Natural killer cell (primary cell): ENCODE results near the gene RUNDC1. TPM values are rescaled to one million over a fixed set of nuclear protein-coding genes. Genes with fewer than 3 reads are reported as not detected.
A peak's percentile ranks its signal among the peaks of the same experiment; 100 is the strongest.

Source experiments
- ATAC-seq, 3 donors: fragments of 150-1000 bp in 2 of 3; fragments of 200-7000 bp in 1 of 3; cut with Tn5 transposase; 1 replicate in 1 of 3; 2 replicates in 2 of 3; pipeline ENCODE4 v1.10.0; 2021; ENCODE audit warnings: mild to moderate bottlenecking in 2 of 3, moderate library complexity in 2 of 3
- DNase-seq, 2 donors: peaks; one replicate each; pipeline versions ENCODE4 v3.0.0 to v3.0.0-alpha.2; 2013 to 2021; ENCODE audit warnings: mixed read lengths in 1 of 2
- H3K27ac ChIP-seq: one replicate; pipeline ENCODE4 v1.5.1; 2013; ENCODE audit warnings: mild to moderate bottlenecking, low read length
- H3K27me3 ChIP-seq: one replicate; pipeline ENCODE4 v1.6.1; 2013; ENCODE audit warnings: low read length; ENCODE audit not compliant: control insufficient read depth, insufficient read depth
- H3K36me3 ChIP-seq: one replicate; pipeline ENCODE4 v1.6.1; 2013; ENCODE audit warnings: low read length; ENCODE audit not compliant: control insufficient read depth, insufficient read depth
- H3K4me1 ChIP-seq: one replicate; pipeline ENCODE4 v1.6.1; 2013; ENCODE audit warnings: low read length; ENCODE audit not compliant: control insufficient read depth, insufficient read depth
- H3K4me3 ChIP-seq: one replicate; pipeline ENCODE4 v1.5.1; 2013; ENCODE audit warnings: low read length
- H3K9me3 ChIP-seq: one replicate; pipeline ENCODE4 v1.6.1; 2013; ENCODE audit warnings: low read length; ENCODE audit not compliant: control insufficient read depth, insufficient read depth
- H3K27ac Mint-ChIP-seq, 2 donors: one replicate each; pipeline ENCODE4 v1.8.0; 2022; ENCODE audit warnings: mild to moderate bottlenecking in 2 of 2, mixed read lengths in 2 of 2, moderate library complexity in 1 of 2
- H3K27me3 Mint-ChIP-seq, 2 donors: one replicate each; pipeline ENCODE4 v1.8.0; 2022; ENCODE audit warnings: low read depth in 2 of 2, mixed read lengths in 2 of 2
- H3K36me3 Mint-ChIP-seq: one replicate; pipeline ENCODE4 v1.8.0; 2022; ENCODE audit warnings: mixed read lengths
- H3K4me1 Mint-ChIP-seq, 2 donors: one replicate each; pipeline ENCODE4 v1.8.0; 2022; ENCODE audit warnings: mixed read lengths in 2 of 2
- H3K4me3 Mint-ChIP-seq: one replicate; pipeline ENCODE4 v1.8.0; 2022; ENCODE audit warnings: mild to moderate bottlenecking, moderate library complexity, mixed read lengths
- H3K9me3 Mint-ChIP-seq, 2 donors: one replicate each; pipeline ENCODE4 v1.8.0; 2022; ENCODE audit warnings: mixed read lengths in 2 of 2
- WGBS: methylation state at CpG from one replicate; pipeline ENCODE4 v1.1.7; 2013; ENCODE audit warnings: missing lambda C conversion rate; ENCODE audit not compliant: insufficient coverage; 5-methylcytosine and 5-hydroxymethylcytosine counted together
- intact Hi-C: fragments of 100-400 bp; cut with micrococcal nuclease; formaldehyde crosslinking; loops from one replicate; pipeline ENCODE4 v1.14.2; 2022
- total RNA-seq, 4 donors: library from RNA; stranded (reverse); fragments of 120-200 nt in 1 of 4; gene quantifications; one replicate each; pipeline versions ENCODE4 v1.2.3 to v1.2.4, GENCODE V29; 2013 to 2022
- TF ChIP-seq, protein P1 (sequence below): fragments of 200-600 bp; IDR thresholded peaks from one replicate; pipeline ENCODE4 v1.8.0; 2022; ENCODE audit warnings: antibody characterized with exemption

Gene RUNDC1
- 10 to 100 TPM; 11.6 to 15.8 (median 14.6) TPM for total RNA-seq
- 13.3 TPM for total RNA-seq (2013)

DNA sequence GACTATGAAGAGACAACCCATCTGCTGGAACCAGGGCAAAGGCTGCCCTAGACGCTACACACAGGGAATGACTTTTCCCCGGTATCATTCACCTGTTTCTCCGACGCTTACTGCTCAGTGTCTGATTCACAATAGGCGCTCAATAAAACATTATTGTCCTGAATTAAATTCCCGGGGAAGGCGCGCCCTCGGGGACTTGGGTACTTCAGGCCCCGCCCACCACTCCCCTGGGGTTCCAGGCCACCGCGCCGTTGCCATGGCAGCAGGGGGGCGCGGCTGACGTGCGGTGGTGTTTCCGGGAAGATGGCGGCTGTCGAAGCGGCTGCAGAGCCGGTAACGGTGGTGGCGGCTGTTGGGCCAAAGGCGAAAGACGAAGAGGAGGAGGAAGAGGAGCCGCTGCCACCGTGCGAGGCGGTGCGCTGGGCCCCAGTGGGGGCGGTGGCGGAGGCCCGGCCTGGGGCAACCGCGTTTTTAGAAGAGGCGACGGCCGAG is at the start of gene RUNDC1:
Gene RUNDC1, plus strand, starts transcription at position 292 of the 492 bp plus-strand sequence. Its CDS starts 12 bp downstream, at position 304.
- peaks cover 0 to under 1% of the 10 kb centered on the region in 2 donors for H3K27me3 Mint-ChIP-seq
- Histone ChIP-seq H3K4me3 (peak within 1 kb of the TSS; percentile 82), H3K36me3 (peaks cover 3% of the 10 kb centered on the region), H3K27ac (peak within 1 kb of the TSS; percentile 75), H3K4me1 (peaks cover 25% of the 10 kb centered on the region), H3K27me3 (no peaks in the 10 kb centered on the region), H3K9me3 (no peaks in the 10 kb centered on the region)
- H3K36me3 Mint-ChIP-seq: no peaks in the 10 kb centered on the region
- H3K27ac Mint-ChIP-seq: peak within 1 kb of the TSS; percentile 79 to 95
- intact Hi-C loops: loop anchor here (5.0 kb wide), 1 partner anchor 148 kb away; the partner anchor contains the start of gene PSME3
- peaks cover 19 to 32% of the 10 kb centered on the region in 2 donors for H3K4me1 Mint-ChIP-seq
- H3K4me3 Mint-ChIP-seq: peak within 1 kb of the TSS; percentile 94
- H3K9me3 Mint-ChIP-seq: no peaks in the 10 kb centered on the region
- TF ChIP-seq, protein P1, sequence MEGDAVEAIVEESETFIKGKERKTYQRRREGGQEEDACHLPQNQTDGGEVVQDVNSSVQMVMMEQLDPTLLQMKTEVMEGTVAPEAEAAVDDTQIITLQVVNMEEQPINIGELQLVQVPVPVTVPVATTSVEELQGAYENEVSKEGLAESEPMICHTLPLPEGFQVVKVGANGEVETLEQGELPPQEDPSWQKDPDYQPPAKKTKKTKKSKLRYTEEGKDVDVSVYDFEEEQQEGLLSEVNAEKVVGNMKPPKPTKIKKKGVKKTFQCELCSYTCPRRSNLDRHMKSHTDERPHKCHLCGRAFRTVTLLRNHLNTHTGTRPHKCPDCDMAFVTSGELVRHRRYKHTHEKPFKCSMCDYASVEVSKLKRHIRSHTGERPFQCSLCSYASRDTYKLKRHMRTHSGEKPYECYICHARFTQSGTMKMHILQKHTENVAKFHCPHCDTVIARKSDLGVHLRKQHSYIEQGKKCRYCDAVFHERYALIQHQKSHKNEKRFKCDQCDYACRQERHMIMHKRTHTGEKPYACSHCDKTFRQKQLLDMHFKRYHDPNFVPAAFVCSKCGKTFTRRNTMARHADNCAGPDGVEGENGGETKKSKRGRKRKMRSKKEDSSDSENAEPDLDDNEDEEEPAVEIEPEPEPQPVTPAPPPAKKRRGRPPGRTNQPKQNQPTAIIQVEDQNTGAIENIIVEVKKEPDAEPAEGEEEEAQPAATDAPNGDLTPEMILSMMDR: no peak
- ATAC-seq: peak; percentile 85 to 89 (median 89)
- under 1% methylated on average over 39 of the region's 39 CpGs for WGBS
- DNase-seq: peak; percentile 86 to 95

DNA sequence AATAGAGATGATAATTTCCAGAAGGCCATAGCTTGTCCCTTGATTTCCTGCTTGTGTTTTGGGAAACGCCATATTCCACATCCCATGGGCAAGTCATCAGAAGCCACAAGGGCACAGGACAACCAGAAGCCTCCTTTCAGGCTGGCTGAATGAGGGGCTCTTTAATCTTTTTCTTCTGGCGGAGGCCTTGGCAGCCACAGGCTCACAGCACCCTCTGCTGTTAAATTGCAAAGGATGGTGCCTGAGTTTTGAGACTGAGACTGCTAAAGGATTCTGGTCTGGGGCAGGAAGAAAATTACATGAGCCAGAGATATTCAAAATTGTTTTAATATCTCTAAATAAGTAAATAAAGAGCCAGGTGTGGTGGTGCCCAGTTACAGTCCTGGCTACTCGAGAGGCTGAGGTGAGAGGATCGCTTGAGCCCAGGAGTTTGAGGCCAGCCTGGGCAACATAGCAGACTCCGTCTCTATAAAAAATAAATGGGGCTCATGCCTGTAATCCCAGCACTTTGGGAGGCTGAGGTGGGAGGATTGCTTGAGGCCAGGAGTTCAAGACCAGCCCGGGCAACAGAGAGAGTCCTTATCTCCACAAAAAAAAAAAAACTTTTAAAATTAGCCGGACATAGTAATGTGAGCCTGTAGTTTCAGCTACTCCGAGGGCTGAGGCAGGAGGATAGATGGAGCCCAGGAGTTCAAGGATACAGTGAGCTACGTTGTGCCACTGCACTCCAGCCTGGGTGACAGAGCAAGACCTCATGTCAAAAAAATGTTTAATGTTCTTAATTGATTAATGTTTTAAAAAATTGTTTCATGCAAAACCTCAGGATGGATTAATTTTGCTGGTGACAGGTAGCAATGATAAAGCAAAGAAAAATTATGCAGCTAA is 42.4 kb upstream of the RUNDC1 start:
- H3K27me3 ChIP-seq: no peaks in the 10 kb centered on the region
- intact Hi-C loops: loop anchor here (5.0 kb wide), 1 partner anchor 216 kb away; no protein-coding TSS in a partner anchor
- WGBS: 53% methylated on average over 8 of the region's 9 CpGs
- H3K4me1 ChIP-seq: no peaks in the 10 kb centered on the region
- ATAC-seq (no peak), DNase-seq (peak in 1 of 2 donors; percentile 48)
- Mint-ChIP-seq H3K4me3 (no peak overlapping the region), H3K27ac (no peak overlapping the region), H3K36me3 (no peaks in the 10 kb centered on the region), H3K4me1 (no peaks in the 10 kb centered on the region), H3K27me3 (peaks cover 0 to 4% of the 10 kb centered on the region in 2 donors), H3K9me3 (no peaks in the 10 kb centered on the region)
- TF ChIP-seq, protein P1: no peak
- H3K4me3 ChIP-seq: no peak overlapping the region
- no peak overlapping the region for H3K27ac ChIP-seq
- H3K36me3 ChIP-seq: no peaks in the 10 kb centered on the region
- no peaks in the 10 kb centered on the region for H3K9me3 ChIP-seq

DNA sequence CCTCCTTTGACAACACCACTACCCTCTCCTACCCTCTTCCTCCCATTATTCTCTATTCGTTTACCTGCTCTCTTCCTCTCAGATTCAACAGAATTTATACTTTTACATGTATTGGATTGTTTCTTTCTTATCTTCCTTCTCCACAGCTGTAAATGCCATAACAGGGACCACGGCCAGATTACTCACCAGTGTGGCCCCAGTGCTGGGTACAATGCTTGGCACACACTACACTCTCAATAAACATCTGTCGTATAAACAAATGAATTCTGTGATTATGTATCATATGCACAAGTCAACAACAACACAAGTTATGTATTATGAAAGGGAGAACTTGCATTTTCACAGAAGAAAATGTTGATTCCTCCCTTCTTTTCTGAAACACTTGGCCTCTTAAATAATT is 36.2 kb upstream of the RUNDC1 start:
- H3K27ac ChIP-seq: no peak overlapping the region
- Mint-ChIP-seq H3K36me3 (peaks cover 5% of the 10 kb centered on the region), H3K27me3 (peaks cover 0 to 4% of the 10 kb centered on the region in 2 donors), H3K9me3 (no peaks in the 10 kb centered on the region), H3K27ac (no peak overlapping the region), H3K4me3 (no peak overlapping the region), H3K4me1 (no peaks in the 10 kb centered on the region)
- no peaks in the 10 kb centered on the region for H3K9me3 ChIP-seq
- WGBS: 50% methylated on average over 2 of the region's 3 CpGs
- TF ChIP-seq, protein P1: no peak
- ATAC-seq: no peak
- H3K4me1 ChIP-seq: no peaks in the 10 kb centered on the region
- DNase-seq: no peak
- H3K4me3 ChIP-seq: no peak overlapping the region
- H3K27me3 ChIP-seq: no peaks in the 10 kb centered on the region
- peaks cover 7% of the 10 kb centered on the region for H3K36me3 ChIP-seq
- intact Hi-C loops: no loop called here
